ENCODE results near the gene RHOV.

RHOV gene

DNA sequence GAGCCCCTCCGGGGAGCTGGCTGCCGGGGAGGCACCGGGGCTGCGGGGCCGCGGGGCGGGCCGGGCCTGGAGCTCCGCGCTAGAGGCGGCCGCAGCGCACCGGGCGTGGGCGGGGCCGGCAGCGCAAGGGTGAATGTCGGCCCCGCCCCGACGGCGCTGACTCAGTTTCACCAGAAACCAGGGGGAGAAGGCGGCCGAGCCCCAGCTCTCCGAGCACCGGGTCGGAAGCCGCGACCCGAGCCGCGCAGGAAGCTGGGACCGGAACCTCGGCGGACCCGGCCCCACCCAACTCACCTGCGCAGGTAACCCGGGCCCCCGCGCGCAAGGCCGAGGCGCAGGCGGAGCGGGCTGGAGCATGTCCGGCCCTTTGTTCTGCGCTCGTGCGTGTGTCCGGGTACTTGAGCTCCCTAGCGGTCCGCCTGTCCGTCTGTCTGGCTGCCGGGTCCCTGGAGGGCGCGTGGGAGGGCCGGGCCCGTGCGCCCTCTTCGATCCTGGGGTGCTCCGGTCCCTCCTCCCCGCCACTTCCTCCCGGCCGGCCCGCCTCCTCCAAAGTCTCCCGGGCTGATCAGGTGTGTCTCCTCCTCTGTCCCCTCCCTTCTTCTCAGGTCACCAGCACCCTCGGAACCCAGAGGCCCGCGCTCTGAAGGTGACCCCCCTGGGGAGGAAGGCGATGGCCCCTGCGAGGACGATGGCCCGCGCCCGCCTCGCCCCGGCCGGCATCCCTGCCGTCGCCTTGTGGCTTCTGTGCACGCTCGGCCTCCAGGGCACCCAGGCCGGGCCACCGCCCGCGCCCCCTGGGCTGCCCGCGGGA, 29.9 kb downstream of the RHOV start, which contains the start of gene SPINT1:
Gene SPINT1 (plus strand): TSS at position 164 of the 811 bp plus-strand sequence. CDS start 507 bp downstream, at position 671.
- no peak for FAIRE-seq

DNA sequence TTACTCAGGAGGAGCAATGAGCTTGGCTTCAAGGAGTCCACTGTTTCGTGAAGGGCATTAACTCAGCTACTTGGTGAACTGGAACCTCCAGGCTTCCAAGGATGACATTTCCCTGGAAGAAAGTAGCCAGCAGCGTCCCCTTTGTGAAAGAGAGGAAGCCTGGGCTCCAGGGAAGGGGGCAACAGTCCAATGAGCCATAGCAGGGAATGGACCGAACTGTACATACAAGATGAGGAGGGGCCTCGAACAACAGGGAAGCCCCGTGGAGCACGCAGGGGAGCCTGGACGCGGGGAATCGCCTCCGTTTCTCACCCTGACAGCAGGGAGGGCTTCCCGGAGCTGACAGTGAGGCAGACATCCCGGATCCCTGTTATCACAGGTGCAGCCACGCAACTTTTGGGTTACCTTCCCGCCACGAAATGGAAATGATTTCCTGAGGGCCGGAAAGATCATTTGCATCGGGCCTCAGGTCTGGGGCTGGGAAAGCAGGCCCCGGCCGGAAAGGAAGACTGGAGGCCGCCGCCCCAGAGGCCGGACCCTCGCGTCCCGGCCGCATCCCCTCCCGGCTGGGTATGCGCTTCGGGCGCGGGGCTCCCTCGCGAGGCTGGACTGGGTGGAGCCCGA, 30.7 kb downstream of the RHOV start:
- no peak for FAIRE-seq

DNA sequence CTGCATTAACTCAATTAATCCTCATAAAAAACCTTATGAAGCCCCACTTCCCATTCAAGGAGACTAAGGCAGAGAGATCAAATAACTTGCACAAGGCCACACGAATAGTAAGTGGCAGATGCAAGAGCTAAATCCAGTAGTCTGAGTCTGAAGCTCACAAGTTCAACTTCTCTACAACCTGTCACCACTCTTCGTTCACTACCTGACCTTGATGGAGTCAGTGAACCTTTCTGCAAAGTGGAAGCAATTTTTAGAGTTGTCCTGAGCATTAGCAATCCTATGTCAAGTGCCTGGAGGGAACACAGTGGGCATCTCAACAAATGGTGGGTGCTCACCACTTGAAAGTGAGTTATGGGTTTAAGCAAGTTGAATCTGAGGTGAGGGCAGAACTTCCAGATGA, 32.3 kb downstream of the RHOV start:
- FAIRE-seq = no peak

DNA sequence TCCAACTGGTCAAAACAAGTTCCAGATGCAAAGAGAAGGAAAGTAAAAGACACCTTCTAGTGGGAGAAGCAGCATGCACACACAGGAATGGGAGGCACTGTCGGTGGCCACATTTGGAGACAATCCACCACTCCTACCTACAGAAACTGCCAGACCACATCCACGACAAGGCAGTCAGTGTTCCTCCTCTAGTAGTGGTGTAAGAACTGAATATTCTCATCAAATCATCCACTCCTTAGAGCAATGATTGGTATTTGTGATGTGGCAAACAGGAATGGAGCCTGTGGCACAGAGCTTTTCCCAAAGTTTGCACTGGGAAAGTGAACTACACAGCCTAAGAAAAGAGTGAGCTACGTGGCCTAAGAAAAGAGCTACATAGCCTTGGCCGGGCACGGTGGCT, 35.3 kb downstream of the RHOV start:
- FAIRE-seq = no peak

DNA sequence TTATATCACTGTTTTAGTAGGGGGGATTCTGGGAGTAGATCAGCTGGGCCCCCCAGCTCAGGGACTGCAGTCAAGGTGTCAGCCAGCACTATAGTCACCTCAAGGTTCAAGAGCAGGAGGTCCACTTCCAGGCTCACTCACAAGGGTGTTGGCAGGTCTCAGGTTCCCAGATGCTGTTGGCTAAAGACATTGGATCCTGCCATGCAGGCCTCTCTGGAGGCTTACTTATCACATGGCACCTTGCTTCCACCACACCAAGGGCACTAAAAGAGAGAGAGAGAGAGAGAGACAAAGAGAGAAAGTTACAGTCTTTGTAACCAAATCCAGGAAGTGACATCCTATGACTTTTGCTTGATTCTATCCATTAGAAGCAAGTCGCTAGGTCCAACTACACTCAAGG, 38.0 kb downstream of the RHOV start:
- FAIRE-seq = no peak

DNA sequence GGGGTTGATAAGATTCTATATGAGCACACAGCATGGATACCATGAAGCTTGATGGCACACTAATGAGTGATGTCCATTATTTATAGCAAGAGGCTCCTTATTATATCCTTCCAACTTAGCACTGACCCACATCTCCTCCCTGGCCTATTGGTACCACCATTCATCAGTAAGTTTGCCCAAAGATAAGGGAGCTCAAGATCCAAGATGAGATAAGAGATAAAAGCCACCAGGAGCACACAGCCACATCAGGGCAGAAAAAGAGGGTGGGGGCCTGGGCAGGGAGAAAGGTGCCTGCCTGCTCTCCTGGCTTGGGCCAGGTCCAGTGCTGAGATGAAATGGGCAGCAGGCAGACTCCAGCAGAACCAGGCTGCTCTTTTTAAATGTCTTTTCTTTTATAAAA, 41.1 kb downstream of the RHOV start:
- no peak for FAIRE-seq

DNA sequence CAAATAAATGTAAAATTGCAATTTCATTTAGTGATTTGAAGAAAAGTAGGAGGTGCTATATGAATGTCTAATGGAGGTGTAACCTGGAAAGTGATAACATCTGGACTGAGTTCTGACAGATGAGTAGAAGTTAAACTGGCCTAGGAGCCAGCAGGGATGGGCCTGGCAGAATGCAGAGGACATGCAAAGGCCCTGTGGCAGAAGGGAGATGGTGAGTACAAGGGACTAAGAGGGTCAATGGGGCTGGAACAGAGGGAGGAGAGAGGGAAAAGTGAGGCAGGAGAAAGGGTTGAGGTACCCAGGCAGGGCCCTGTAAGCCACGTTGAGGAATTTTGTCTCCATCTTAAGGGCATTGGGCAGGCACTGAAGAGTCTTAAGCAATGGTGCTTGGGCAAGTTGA, 42.2 kb downstream of the RHOV start:
- no peak for FAIRE-seq

DNA sequence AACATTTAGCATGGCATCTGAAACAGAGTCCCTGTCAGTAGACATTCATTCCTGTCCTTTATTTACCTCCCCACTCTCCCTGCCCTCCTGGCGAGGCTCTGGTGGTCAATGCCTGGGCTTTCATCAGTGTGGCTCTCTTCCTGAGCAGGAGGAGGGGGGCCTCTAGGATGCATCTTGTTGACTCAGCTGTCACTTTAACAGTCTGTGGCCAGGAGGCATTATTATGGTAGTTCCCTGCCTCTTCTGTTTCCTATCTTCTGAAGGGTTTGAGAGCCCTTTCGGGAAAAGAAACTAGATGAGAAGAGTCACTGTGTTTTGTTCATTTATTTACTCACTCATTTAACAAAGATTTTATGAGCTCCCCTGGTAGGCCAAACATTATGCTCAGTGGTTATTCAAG, 43.1 kb downstream of the RHOV start:
- no peak for FAIRE-seq

DNA sequence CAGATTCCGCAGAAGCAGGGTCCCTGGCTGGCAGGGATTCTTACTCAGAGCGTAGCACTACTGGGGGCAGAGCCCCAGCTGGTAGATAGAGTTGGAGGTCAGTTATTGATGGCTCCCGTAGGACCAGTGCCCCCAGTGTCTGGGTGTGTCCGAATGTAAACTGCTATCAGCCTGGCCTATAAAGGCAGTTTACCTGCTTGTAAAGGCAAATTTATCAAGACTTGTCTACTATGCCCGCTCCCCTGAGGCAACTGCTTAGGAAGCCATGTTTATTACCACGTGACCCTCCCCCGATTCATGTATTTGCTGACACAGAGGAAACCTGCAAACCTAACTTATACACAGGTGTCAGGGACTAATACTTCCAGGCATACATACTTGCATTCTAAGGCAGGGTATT, 44.9 kb downstream of the RHOV start:
- no peak for FAIRE-seq

DNA sequence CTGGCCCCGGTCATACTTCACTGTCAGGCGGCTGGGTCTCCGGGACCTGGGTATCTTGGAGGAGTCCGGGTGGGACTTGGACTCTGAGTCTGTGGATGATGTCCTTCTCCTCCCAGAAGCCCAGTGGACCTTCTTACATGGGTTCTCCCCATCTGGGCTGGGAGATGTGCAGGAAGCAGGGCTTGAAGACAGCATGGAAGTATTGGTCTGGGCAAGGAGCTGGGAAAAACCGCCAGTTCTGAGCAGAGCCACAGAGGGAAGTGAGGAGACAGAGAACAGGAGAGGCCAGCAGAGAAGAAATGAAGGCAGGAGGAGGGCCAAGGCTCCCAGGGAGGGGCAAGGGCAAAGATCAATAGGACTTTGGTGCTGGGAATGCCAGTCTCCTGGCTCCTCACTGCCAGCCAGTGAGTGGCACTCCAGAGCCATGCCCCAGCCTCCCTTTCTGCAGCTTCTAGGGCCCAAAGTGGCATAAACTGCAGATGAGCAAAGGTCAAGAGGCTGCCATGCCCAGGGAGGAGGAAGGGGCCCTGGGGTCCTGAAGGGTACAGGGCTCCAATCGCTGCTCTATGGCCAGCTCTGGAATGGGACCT, 45.5 kb downstream of the RHOV start, which contains the start of gene PPP1R14D:
Gene PPP1R14D (minus strand): TSS at position 262 of the 590 bp plus-strand sequence. CDS start 67 bp downstream, at position 195.
- FAIRE-seq = no peak

DNA sequence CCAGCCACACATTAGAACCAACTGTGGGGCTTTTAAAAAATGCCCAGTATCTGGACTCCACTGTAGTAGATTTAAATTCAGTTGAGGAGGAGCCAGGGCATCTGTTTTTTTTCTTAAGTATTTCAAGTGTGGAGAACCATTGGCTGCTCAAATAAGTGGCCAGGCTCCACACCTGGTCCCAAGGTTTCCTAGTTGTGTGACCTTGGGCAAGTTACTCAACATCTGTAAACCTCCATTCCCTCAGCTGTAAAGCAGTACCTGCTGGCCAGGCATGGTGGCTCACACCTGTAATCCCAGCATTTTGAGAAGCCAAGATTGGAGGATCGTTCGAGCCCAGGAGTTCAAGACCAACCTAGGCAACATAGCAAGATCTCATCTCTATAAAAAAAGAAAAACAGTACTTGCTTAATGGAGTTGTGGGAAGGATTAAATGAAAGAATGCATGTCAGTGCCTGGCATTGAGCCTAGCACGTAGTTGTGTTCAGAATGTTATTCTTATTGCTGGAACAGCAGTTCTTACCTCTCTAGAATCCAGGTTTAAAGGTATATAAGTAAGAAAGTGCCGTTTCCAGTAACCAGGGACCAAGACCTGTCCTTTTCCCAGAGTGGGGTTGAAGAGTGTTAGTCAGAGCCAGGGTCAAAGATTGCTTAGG, 47.5 kb downstream of the RHOV start:
- FAIRE-seq = no peak

DNA sequence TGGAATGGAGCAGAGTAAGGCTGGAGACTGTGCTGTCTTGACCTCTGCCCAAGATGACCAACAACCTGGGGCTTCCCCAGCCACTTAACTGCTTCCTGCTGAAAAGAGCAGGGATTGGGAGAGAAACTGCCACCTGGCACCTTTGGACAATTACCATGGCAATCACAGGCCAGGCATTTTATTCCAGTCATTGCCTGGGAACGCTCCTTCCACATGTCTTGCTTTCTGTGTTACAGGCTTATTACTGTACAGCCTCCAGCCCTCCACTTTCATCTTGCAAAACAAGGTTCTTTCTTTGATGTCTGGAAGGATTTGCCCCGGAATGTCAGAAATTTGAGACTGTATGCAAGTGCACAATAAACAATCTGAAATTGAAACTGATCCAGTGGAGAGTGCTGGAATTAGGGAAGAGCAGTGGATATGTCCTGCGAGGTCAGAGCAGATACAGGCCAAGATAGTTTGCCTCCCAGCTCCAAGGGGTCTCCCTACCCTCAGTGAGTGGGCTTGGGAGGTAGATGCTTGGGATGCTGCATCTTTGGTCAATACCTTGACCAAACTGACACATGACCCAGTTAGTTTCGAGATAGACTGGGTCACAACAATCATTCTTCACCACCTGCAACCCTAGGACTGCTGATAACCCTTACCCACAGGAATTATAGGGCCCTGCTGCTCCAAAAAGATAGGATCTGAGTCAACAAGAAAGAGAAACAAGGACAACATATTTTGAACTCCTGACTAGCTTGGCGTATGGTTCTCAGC, 48.2 kb downstream of the RHOV start:
- no peak for FAIRE-seq

DNA sequence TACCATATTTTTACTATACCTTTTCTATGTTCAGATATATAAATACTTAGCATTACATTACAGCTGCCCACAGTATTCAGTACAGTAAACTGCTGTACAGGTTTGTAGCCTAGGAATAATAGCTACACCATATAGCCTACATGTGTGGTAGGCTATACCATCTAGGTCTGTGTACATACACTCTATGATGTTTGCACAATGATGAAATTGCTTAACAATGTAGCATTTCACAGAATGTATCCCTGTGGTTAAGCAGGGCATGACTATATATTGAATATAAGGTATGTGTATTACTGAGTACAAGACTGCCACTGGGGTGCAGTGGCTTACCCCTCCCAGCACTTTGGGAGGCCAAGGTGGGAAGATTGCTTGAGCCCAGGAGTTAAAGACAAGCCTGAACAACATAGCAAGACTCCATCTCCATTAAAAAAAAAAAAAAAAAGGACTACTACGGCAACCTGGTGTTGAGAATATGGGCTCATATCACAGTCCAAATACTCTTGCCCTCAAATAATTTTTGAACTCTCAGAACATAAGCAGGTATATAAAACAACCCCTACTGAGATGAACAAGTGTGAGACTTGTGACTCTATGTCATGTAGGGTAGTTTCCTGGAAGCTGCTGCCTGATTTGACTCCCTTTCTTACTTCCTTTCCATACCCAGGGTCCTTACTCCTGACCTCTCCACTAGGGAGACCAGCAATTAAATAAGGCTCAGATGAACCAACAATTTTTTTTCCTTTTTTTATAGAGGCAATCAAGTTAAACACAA, 50.3 kb downstream of the RHOV start:
- FAIRE-seq = no peak

Measured in endometrium (tissue), 2 donors.